C4-2B (cell line): ENCODE measurements around the gene CACFD1.

Experiments
- ZFX ChIP-seq: fragments of 450-650 bp; IDR thresholded peaks from 2 replicates; pipeline ENCODE4 v1.6.1; 2017
- TF ChIP-seq, protein P1 (sequence below): fragments of 450-650 bp; conservative IDR thresholded peaks from 2 replicates; pipeline ENCODE4 v1.5.1; 2017; ENCODE audit warnings: mild to moderate bottlenecking

DNA sequence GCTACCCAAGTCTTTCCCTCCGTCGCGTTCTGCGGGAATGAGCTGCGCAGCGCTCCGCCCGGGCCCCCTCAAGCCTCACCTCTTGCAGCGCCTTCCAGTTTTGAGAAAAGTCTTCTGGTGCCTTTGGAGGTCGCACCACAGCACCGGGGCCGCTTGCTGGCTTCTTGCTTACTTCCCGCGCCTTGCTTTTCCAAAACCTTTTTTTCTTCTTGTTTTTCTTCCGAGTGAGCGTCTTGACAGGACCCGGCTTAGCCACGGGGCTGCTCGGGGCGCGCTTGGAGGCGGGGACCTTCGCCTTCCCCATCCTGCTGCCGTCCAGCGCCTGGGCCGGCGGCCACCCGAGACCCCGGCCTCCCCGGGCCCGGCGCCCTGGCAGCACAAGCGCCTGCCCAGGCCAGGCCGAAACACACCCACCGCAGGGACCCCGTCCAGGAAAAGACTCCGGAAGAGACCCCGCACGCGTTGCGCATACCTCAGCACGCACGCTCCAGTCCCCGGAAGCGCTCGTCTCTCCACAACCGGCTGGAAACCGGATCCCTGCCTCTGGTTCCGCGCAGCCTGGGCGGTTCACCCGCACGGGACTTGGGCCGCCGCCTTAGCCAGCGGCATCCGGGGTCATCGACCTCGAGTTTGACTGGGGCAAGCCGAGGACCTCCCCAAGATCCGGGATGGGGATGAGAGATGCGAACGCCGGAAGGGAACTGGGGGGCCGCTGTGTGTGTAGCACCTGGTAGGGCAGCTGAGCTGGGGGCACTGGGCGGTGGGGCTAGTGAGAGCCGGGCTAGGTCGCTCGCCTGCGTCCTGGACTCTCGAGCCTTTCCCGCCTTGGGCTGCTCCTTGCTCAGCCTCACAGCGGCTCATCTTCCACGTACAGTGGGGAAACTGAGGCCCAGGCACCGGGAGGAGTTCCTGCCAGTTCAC is 42.0 kb upstream of the CACFD1 start, which contains the start of gene REXO4:
- TF ChIP-seq, protein P1, sequence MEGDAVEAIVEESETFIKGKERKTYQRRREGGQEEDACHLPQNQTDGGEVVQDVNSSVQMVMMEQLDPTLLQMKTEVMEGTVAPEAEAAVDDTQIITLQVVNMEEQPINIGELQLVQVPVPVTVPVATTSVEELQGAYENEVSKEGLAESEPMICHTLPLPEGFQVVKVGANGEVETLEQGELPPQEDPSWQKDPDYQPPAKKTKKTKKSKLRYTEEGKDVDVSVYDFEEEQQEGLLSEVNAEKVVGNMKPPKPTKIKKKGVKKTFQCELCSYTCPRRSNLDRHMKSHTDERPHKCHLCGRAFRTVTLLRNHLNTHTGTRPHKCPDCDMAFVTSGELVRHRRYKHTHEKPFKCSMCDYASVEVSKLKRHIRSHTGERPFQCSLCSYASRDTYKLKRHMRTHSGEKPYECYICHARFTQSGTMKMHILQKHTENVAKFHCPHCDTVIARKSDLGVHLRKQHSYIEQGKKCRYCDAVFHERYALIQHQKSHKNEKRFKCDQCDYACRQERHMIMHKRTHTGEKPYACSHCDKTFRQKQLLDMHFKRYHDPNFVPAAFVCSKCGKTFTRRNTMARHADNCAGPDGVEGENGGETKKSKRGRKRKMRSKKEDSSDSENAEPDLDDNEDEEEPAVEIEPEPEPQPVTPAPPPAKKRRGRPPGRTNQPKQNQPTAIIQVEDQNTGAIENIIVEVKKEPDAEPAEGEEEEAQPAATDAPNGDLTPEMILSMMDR = no peak
- TF ChIP-seq ZFX = peak; percentile 44; the same call in 1 of the 2 replicates
